GM10266 (cell line): Measurements from ENCODE around the gene WDR93.

Source experiments
- DNase-seq: peaks from one replicate; pipeline ENCODE4 v3.0.0; 2012; ENCODE audit errors: extremely low spot score
- TF ChIP-seq, protein P1 (sequence below): IDR thresholded peaks from 2 replicates; pipeline ENCODE4 v1.5.1; 2012; ENCODE audit warnings: mild to moderate bottlenecking, low read depth; ENCODE audit not compliant: control insufficient read depth, insufficient read depth; ENCODE audit errors: missing control alignments

WDR93 gene

DNA sequence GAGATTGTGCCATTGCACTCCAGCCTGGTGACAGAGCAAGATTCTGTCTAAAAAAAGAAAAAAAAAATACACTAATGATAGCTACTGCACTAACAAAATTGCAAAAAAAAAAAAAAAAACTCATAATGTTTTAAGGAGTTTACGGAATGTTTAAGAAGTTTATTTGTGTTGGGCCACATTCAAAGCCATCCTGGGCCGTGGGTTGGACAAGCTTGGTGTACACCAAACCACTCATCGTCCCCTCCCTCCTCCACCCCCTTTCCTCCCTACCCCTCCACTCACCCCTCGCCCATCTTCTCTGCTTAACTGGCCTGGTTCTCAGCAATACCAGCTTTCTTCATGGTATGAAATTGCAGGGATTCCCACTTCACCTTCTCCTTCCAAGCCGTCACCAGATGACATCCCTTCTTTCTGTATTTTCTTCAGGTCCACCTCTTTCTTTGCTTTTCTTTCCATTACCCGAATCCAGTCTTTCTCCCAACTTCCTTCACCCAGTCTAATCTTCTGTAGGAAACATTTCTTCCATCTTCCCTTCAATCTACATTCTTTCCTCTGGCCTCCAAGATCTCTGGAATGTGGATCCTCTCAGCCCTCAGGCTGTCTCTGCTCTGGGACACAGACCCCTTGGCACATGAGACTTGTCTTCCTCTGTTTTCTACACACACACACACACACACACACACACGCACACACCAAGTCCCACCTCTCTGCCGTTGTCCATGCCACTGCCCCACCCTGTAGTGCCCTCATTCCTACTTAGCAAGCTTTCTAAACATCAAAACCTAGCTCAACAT lies 63.9 kb downstream of the WDR93 start:
- TF ChIP-seq, protein P1, sequence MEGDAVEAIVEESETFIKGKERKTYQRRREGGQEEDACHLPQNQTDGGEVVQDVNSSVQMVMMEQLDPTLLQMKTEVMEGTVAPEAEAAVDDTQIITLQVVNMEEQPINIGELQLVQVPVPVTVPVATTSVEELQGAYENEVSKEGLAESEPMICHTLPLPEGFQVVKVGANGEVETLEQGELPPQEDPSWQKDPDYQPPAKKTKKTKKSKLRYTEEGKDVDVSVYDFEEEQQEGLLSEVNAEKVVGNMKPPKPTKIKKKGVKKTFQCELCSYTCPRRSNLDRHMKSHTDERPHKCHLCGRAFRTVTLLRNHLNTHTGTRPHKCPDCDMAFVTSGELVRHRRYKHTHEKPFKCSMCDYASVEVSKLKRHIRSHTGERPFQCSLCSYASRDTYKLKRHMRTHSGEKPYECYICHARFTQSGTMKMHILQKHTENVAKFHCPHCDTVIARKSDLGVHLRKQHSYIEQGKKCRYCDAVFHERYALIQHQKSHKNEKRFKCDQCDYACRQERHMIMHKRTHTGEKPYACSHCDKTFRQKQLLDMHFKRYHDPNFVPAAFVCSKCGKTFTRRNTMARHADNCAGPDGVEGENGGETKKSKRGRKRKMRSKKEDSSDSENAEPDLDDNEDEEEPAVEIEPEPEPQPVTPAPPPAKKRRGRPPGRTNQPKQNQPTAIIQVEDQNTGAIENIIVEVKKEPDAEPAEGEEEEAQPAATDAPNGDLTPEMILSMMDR: no peak
- no peak for DNase-seq

DNA sequence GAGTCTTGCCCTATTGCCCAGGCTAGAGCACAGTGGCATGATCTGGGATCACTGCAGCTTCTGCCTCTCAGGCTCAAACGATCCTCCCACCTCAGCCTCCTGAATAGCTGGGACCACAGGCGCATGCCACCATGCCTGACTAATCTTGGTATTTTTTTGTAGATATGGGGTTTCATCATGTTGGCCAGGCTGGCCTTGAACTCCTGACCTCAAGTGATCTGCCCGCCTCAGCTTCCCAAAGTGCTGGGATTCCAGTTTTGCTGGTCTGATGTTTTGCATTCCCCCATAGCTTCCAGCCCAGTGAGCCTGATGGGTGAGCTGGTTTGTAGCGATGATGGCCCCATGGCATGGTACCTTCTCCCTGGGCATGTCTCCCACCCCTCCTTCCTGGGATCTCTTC lies 65.1 kb downstream of the WDR93 start:
- TF ChIP-seq, protein P1: no peak
- no peak for DNase-seq

DNA sequence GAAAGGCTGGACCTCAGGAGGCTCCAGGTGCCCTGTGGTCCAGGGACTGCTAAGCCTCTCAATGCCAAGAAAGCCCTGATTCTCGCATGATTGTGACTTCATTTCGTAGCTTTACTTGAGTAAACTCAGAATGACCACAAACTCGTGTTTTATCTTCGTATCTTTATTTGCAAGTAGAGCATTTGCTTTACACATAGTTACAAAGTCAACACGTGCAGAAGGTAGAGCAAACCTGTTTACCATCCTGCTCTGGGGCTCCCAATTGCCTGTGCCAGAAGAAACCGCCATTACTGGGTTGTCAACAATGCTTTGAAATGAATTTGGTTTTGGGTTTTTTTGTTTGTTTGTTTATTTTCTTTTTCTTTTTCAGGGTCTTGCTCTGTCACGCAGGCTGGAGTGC lies 66.3 kb downstream of the WDR93 start:
- TF ChIP-seq, protein P1: no peak
- DNase-seq: no peak

DNA sequence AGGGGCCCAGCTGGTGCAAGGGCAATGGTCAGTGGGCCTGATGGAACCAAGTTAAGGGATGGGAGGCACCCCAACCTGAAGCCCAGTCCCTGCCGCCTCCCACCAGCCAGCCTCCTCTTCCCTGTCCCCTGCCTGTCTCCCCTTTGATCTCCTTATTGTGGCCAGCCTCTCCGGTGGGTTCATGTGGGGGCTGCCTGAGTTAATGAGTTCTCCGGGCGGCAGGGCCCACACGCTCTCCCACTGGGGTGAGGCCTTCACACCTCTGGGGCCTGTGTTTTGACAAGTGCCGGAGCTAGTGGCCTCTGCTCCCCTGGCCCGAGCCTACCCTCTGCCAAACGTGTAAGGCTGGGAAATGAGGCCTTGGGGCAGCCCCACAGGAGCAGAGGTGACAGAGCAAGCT lies 67.7 kb downstream of the WDR93 start:
- DNase-seq: no peak
- TF ChIP-seq, protein P1: no peak

DNA sequence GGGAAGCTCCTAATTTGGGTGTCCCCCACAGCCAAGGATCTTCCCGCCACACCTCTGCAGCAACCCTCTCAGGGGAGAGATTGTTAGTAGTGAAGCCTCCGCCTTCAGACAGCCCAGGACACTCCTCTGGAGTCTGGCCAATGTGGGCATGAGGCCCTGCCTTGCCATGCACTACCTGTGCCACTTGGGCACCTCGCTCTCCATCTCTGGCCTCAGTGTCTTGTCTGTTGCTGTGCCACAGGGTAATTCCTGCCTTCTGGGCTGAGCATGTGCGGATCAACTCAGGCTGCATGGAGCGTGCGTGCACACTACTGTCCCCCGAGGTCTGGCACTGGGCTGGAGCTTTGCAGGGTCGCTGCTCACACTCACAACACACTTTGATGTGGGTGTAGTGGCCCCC lies 68.4 kb downstream of the WDR93 start:
- no peak for DNase-seq
- TF ChIP-seq, protein P1: no peak

DNA sequence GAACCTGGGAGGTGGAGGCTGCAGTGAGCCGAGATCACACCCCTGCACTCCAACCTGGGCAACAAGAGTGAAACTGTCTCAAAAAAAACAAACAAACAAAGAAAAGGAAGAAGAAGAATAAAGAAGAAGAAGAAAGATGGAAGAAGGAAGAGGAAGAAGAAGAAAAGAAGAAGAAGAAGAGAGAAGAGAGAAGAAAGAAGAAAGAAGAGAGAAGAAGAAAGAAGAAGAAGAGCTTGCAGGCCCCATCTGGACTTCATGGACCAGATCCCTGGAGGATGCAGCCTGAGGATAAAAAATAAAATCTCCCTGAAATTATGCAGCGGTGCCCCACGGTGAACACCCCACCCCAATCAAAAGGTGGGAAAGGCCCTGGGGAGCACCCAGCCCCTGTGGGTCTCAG lies 69.2 kb downstream of the WDR93 start:
- no peak for DNase-seq
- TF ChIP-seq, protein P1: no peak

DNA sequence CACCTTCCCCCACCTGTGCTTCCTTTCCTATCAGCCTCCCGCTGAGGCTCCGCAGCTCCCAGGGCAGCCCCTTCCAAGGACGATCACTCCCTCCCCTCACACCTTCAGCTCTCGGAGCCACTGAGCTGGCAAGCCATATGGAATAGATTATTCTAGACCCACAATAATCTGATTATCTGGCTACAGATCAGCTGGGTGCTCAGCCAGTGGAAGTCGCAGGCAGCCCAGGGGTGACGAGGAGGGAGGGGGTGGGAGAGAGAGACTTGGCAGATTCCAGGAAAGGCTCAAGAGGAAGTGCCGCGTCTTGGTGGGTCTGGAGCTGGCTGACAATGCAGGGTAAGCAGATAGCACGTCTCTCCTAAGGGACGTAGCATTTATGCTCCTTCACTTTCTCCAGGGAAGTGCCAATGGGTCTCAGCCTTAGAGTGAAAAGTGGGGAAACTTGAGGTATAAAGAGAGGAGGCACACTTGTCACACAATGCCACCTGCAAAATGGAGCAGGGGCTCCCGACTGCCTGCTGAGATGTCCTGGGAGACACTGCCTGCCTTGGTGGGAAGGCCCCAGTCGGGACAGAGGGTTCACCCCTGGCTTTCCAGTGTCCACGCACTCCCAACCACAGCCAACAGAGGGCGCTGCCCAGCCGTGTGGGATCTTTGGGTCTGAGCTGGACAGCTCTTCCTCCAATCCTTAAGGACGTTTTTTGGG lies 69.8 kb downstream of the WDR93 start:
- peak; percentile 84 for DNase-seq

More for the DNA sequence above, 69.8 kb downstream of the WDR93 start:
- TF ChIP-seq, protein P1: peak; percentile 98
